ENCODE data around the gene PABPN1L.

DNA sequence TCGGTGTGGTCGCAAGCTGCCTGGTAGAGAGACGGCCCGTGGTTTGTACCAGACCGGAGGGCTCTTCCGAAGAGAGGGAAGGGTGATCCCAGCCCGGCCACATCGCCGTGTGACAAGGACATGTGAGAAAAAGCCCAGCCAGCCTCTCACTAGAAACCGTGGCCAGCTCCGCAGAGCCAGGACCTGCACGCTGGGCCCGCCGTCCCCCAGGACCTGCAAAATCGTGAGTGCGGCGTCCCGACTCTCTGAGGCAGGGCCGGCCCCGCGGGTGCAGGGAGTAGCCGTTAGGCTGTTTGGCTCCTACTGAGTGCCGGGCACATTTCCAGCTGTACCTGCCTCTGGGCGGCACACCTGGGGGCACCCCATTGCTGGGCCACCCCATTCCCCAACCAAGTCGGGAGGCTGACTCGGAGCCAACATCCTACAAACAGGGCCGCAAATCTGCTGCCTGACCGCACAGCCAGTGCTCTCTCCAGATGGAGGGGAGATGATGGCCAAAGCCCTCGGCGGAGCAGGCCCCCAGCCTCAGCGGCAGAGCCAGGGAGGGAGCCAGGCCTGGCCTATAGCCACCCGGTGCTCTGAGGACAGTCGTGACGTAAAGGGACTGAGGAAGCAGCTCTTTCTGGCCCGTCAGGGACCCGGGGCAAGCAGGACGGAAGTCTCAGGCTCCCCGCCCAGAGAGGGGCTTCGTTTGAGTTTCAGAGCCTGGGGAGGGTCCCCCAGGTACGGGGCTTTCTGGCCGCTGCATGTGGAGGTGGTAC lies 33.6 kb upstream of the PABPN1L start:
- TF ChIP-seq POLR2AphosphoS5 (IDR thresholded peaks at IDR 0.05; ENCODE audit: low read depth, low read length) (no peak), SIN3A (IDR thresholded peaks at IDR 0.05; ENCODE audit: borderline replicate concordance, insufficient read depth, low read length) (no peak), TAF1 (IDR thresholded peaks at IDR 0.05; ENCODE audit: borderline replicate concordance, insufficient read depth, low read length) (no peak), FOXP2 (optimal IDR thresholded peaks at IDR 0.05; ENCODE audit: borderline replicate concordance, extremely low read depth, extremely low read length, insufficient read depth) (no peak)
- TF ChIP-seq, protein P1, sequence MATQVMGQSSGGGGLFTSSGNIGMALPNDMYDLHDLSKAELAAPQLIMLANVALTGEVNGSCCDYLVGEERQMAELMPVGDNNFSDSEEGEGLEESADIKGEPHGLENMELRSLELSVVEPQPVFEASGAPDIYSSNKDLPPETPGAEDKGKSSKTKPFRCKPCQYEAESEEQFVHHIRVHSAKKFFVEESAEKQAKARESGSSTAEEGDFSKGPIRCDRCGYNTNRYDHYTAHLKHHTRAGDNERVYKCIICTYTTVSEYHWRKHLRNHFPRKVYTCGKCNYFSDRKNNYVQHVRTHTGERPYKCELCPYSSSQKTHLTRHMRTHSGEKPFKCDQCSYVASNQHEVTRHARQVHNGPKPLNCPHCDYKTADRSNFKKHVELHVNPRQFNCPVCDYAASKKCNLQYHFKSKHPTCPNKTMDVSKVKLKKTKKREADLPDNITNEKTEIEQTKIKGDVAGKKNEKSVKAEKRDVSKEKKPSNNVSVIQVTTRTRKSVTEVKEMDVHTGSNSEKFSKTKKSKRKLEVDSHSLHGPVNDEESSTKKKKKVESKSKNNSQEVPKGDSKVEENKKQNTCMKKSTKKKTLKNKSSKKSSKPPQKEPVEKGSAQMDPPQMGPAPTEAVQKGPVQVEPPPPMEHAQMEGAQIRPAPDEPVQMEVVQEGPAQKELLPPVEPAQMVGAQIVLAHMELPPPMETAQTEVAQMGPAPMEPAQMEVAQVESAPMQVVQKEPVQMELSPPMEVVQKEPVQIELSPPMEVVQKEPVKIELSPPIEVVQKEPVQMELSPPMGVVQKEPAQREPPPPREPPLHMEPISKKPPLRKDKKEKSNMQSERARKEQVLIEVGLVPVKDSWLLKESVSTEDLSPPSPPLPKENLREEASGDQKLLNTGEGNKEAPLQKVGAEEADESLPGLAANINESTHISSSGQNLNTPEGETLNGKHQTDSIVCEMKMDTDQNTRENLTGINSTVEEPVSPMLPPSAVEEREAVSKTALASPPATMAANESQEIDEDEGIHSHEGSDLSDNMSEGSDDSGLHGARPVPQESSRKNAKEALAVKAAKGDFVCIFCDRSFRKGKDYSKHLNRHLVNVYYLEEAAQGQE (IDR thresholded peaks at IDR 0.05; ENCODE audit: insufficient read depth in 1 of 2, low read depth in 2 of 2, low read length in 2 of 2) = no peak

Data from PFSK-1 (cell line).